GM21423 (cell line): ENCODE data around the gene ZFP42.
"Not testable (repeated sequence)": the region's sequence is repeated elsewhere in the genome, so short reads cannot be mapped to it uniquely, and the experiment has no call there.

Experiments used
- ATAC-seq: cut with Tn5 transposase; IDR thresholded peaks from one replicate; pipeline ENCODE4 v1.9.1; 2021; ENCODE audit warnings: mild to moderate bottlenecking, moderate library complexity; ENCODE audit not compliant: unreplicated experiment

ZFP42 gene

DNA sequence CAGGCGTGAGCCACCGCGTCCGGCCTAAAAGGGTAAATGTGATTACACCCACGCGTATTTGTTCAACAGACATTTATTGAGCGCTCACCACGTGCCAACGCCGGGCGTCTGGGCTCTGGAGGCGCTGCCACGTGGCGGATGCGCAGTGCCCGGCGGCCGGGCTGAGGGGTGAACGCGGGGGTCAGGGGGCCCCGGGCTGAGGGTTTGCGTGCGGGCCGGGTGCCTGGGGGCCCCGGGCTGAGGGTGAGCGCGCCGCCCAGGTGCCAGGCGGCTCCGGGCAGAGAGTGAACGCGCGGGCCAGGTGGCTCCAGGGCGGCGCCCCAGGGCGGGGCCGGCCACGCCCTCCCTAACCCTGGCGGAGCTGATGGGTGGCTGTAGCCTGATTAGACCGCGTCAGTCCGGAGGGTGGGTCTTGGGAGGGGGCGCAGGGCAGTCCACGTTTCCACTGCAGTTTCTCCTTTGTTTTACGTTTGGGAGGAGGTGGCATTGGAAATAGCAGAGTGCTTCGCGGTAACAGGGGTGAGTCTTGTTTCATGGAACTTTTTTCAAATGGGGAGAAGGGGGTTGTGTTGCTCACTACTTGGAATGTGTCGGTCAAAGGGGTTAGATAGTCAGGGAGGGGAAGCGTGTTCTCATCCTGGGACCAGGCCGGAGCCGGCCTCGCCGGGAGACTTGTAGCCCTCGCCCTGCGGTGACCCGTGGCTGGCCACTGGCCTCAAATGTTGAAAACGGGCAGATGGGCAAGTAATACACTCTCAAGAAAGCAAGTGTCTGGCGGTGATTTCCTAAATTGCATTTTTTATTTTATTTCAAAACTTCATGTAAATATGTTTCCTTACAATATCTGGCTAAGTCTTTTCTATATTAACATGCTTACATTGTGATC lies at the start of gene ZFP42:
TSS of gene ZFP42 (plus strand) at position 450 of the 886 bp plus-strand sequence. CDS start 7,037 bp downstream, outside the sequence.
- no peak for ATAC-seq

DNA sequence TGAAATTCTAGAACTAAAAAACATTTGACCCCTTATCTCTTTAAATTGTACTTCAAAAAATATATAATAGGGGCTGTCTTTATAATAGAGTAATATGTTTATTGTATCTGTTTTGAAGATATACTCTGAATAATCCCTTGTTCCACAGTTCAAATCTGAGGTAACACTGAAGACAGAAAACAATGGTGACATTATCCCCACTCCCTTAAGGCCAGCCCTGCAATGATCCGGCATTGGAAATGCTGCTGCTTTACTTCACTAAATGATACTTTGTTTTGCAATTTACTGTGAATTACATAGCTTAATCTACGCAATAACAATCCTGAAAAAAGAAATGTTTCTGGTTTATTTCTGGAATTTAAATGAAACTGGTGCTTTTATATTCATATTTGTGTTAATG lies 34.4 kb upstream of the ZFP42 start:
- ATAC-seq, result no peak

DNA sequence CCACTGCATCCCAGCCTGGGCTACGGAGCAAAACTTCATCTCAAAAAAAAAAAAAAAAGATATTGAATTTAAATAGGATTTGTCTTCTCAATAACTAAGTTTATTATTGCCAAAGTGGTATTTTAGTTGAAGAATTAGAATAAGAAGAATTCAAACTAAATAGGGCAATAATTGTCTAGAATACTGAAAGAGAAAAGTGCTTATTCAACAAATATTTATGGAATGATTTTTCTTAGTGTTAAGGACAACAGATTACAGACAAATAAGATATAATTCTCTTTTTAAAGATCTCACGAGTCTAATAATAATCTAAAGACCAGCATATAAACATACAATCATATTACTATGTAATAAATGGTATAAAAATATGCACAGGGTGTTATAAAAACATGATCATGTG lies 33.6 kb upstream of the ZFP42 start:
- ATAC-seq, result no peak

DNA sequence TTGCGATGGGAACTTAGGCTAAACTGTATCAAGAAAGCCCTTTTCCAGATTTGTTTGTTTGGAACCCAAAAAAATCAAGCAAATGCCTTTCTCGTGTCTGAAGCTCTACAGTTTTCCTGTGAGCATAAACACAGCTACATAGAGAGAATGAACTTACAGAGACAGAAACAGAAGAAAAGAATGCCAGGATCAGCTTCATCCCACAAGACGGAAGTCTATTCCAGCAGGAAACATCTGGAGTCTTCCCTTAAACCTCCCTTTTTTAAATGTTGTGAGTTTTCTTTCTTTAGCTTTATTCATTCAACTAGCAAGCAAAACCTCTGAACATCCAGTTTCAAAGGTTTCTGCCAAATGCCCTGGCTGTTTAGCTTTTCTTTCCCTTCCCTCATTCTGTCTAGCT lies 32.6 kb upstream of the ZFP42 start:
- no peak for ATAC-seq

DNA sequence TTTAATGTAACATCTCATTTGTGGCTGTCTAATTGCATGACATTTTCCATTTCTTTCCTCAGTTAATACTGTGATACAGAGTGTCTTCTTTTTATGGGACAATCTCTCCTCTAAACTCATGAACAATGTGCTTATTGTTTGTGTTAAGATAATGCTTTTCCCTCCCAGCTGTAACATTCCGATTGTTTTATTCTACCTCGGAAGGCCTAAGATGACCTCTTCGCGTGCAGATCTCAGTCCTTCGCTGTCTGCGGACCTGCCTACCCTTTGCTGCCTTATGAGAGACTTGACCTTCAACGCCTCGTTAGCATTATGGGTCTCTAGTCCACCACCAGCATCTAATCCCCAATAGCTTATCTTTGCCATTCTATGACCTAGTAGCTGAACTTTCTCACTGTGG lies 29.8 kb upstream of the ZFP42 start:
- no peak for ATAC-seq

DNA sequence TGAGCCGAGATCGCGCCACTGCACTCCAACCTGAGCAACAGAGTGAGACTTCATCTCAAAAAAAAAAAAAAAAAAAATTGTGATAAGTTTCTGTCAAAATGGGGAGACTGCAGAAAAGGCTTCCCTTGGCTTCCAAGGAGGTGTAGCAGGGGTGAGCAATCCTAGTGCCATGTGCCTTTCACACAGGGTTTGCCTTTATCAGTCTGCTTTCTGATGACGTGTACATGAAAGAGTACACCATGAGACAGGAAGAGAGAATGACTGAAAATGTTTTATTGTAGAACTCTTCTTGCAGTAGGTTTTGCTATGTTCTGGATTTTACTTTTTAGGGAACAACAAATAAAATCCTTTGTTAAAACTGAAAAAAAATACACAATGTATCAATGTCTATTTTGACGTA lies 23.4 kb upstream of the ZFP42 start:
- ATAC-seq, result no peak

DNA sequence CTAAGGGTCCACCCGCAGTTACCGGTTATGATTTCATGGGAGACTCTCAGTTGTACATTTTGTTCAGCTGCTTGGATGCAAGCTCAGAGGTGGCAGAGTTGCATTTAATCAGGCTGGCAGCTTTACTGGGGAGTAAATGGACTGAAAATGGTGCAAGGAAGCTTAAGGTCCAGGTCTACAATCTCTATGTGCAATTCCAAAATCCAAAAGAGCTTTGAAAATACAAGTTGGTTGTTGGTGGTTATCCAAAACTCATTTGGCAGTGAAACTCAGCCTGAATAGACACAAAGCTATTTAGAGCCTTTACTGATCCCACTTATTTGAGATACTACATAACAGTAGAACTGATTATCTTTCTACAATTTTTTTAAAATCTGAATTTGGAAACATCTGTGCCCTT lies 11.8 kb upstream of the ZFP42 start:
- ATAC-seq, result no peak

DNA sequence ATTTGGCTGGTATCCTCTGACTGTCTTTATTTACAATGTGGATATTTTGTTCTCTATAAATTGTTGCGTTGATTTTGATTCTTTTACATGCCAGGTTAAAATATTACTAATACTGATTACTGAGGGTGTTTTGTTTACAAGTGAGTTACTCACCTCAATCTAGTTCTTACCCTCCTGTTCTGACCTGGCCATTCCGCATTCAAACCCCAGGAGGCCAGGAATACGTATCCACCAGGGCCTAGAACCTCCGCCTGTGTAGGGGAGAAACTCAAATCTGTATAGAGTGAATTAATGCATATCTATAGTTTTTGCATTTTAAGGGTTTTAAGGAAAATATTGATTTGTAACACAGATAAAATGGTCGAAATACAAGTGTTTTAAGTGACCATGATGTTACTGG lies 2.6 kb upstream of the ZFP42 start:
- ATAC-seq, result no peak

DNA sequence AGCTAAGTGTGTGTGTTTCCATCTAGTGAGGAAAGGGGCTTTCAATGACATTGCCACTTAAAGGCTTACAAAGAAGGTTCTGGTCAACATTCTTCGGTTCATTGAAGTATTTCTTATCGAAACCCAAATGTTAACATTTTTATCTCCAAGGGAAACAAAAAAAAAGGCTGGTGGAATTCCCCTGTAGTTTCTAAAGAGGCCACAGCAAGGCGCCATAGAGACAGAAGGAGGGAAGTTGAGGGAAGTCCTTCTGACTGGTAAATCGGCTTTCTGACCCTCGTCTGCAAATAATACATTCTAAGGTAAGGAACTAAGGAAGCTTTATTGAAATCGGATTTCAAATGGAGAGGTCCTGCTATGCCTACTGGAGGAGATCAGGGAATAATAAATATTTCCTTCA lies 1.7 kb upstream of the ZFP42 start:
- ATAC-seq, result no peak

DNA sequence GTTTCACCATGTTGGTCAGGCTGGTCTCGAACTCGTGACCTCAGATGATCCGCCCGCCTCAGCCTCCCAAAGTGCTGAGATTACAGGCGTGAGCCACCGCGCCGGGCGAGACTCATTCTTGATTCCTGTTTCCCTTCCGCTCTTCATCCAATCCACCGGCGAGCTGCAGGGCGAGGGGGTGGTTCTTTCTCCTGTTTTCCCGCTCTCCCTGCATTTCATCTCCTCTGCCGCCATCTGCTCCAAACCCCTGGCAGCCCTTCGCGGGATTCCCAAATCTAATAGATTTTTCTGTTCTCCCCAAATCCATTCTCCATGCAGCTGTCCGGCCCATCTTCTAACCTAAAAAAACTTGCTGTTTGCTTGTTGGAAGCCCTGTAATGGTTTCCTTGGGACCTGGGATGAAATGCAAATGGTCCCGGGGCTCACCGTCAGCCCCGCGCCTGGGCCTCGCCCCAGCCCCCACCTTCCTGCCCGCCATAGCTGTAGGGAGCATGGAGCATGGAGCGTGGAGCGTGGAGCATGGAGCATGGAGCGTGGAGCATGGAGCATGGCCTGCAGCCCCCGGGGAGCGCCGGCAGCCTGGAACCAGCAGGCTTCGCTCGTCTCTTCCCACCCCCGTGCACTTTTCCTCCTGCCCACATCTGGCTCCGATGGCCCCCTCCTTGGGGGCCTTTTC lies 1.1 kb downstream of the ZFP42 start:
- no peak for ATAC-seq

DNA sequence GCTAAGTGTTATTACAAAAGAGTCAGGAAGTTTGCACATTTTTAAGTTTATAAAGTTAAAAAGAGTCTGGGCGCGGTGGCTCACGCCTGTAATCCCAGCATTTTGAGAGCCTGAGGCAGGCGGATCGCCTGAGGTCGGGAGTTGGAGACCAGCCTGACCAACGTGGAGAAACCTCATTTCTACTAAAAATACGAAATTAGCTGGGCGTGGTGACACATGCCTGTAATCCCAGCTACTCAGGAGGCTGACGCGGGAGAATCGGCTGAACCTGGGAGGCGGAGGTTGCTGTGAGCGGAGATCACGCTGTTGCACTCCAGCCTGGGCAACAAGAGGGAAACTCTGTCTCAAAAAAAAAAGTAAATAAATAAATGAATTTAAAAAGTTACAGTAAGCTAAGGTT lies 2.4 kb downstream of the ZFP42 start:
- ATAC-seq, result not testable (repeated sequence)

DNA sequence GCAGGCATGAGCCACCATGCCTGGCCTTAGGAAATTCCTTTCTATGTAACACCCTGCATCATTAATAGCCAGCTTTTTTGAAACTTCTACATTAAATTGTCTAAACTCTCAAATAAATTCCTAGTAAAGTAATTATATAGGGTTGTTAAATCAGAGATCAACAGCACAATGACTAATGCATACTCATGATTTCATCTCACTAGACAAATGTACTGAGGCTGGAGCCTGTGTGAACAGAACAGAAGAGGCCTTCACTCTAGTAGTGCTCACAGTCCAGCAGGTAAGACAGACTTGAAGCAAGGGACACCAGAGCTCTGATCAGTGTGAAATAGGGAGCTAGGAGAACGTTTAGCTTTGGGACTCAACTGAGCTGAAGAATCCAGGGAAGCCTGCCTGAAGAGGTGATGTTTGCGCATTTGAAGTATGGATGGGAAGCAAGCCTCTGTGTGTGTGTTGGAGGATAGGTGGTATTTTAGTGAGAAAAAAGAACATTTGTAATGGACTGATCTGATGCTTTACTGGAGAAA lies 3.9 kb downstream of the ZFP42 start:
- no peak for ATAC-seq

DNA sequence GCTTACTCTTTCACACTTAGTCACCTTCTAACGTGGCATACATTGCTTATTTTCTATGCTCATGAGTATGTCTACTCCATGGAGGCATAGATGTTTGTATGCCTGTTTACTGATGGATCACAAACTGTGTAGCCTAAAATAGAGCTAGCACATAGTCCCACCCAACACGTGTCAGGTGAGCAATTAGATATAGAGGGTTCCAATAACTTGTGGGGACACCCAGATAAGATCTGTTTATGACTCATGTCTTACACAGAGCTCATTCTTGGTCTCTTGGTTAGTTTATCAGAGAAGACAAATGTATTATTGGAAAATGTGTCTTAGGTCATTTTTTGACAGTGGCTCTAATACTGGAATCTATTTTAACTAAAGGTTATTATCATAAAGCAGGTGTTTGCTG lies 6.8 kb downstream of the ZFP42 start:
- ATAC-seq, result no peak

DNA sequence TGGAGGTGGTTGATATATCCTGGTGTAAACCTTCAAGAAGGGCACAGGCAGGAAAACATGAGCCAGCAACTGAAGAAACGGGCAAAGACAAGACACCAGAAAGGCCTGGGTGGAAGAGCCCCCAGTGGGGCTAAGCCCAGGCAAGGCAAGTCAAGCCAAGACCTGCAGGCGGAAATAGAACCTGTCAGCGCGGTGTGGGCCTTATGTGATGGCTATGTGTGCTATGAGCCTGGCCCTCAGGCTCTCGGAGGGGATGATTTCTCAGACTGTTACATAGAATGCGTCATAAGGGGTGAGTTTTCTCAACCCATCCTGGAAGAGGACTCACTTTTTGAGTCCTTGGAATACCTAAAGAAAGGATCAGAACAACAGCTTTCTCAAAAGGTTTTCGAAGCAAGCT lies 7.2 kb downstream of the ZFP42 start:
- no peak for ATAC-seq

DNA sequence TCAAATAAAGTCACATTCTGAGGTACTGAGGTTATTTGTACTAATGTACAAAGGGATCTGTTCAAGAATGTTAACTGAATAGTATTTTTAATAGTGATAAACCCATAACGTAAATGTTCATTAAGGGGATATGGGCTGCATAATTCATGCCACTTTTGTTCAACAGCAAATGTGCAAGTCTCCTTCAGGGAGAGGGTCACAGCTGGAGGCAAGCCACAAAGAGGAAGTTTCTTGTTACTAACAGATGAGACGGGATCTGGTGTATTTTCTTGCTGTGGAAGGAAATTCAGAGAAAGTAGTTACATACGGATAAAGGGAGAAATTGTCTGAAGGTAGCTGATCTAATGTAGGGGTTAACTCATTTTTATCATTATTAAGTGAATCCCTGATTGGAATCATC lies 10.0 kb downstream of the ZFP42 start:
- ATAC-seq, result no peak

DNA sequence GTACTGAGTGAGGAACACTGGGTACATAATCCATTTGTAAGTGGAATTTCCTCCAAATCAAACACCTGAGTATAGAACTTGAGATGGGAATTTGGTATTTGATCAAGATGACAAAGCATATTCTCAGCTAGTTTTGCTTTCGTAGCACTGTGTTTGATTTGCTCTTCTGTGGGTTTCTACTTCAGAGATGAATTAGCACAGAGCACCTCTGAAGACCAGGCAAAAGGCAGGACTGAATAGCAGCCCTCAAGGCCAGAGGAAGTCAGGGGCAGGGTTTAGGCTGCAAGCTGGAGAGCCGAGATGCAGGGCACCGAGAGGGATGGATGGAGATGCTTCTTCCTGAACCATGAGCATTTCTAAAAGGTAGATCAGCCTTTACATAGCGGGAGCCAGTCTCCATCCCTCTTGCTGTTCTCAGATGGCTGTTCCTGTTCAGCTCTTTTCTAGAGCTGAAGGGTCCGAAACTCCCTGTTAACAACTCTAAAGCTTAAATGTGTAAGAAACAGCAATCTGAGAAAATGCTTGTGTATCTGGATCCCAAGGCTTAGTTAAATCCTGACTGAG lies 10.8 kb downstream of the ZFP42 start:
- no peak for ATAC-seq

DNA sequence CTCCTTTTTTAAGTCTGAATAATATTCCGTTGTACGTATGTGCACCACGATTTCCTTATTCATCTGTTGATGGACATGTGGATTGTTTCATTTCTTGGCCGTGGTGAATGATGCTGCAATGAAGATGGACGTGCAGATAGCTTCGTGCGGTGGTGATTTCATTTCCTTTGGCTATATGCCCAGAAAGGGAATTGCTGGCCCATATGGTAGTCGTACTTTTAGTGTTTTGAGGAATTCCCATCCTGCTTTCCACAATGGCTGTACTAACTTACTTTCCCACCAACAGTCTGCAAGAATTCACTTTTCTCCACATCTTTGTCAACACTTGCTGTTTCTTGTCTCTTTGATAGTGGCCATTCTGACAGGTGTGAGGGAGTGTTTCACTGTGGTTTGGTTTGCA lies 12.8 kb downstream of the ZFP42 start:
- no peak for ATAC-seq

DNA sequence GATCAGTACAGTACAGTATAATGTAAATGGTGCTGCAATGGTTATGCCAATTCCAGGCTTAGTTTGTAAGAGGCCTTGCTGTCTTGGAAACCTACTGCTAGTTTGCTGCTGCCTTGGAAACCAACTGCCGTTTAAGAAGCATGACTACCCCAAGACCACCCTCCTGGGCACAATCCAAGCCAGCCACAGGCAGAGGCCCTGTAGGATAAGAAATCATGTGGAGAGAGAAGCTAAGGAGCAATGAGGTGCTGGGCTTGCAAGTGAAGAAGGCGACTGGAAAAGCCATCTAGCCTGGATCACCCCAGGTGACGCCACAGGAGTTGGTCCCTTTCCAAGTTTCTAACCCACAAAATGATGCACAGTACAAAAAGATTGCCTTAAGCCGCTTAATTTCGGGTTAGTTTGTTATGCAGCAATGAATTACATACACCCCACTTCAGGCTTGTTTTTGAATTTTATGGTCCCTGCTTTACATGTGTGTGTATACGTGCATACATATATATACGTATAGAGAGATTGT lies 16.9 kb downstream of the ZFP42 start:
- no peak for ATAC-seq

DNA sequence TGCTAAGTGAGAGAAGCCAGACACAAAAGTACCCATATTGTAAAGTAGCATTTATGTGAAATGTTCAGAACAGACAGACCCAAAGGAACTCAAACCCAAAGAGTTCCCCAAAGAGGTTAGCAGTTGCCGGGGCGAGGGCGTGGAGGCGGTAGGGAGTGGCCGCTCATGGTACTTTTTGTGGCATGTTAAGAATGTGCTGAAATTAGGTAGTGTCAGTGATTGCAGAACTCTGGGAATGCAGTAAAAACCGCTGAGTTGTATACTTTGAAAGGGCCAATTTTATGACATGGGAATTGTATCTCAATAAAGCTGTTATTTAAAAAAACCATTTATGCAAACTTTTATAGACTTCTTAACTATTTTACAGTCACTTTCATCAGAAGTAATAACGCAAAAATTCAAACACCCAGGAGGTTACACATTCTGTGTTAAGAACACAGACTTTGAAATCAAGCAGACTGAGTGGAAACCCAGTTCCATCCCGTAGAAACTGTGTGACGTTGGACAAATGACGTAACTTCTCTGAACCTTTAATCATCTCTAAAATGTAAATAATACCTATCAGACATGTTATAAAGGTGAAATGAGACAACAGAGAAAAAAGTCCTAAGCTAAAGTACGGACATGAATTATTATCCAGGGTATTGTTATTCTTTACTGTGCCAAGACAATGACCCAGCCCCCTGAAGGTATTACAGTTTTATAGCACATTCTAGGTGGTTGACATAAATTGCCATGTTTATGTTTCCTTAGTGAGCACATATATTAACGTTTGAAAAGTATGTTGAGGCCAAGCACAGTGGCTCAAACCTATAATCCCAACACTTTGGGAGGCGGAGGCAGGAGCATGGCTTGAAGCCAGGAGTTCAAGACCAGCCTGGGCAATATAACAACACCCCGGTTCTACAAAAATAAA lies 19.7 kb downstream of the ZFP42 start:
- ATAC-seq, result no peak

DNA sequence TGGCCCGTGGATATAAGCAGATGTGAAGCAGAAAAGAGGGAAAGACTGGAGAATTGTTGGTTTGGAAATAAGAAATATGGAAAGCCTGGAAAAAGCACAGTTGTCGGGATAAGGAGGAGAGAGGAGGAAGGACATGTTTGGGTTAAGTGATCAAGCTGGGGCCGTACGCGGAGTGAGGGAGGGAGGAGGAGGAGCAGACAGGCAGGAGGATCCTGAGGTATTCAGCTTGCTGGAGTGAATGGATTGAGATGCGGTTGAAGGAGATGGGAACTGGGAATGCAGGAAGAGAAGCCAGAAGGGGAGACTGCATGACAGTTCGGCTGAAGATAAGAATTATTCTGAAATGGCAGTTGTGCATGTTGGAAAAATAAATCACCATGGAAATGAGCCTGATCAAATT lies 21.2 kb downstream of the ZFP42 start:
- no peak for ATAC-seq

DNA sequence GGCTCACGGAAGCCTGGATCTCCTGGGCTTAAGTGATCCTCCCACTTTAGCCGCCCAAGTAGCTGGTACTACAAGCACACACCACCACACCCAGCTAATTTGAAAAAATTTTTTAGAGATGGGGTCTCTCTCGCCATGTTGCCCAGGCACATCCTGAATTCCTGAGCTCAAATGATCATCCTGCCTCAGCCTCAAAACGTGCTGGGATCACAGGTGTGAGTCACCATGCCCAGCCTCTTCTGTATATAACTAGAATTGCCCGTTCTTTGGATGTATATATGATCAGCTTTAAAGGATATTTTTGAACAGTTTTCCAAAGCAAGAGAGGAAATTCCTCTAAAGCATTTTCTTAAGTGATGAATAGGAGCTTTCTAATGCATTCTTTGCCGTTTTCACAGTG lies 22.7 kb downstream of the ZFP42 start:
- no peak for ATAC-seq
